GM19099 (cell line): ENCODE results near the gene LRRIQ1.

Experiments used
- POLR2A ChIP-seq: IDR thresholded peaks from 3 replicates; pipeline ENCODE4 v1.6.1; 2011; ENCODE audit warnings: low read depth; ENCODE audit not compliant: insufficient read length; ENCODE audit errors: extremely low read depth

LRRIQ1 gene

DNA sequence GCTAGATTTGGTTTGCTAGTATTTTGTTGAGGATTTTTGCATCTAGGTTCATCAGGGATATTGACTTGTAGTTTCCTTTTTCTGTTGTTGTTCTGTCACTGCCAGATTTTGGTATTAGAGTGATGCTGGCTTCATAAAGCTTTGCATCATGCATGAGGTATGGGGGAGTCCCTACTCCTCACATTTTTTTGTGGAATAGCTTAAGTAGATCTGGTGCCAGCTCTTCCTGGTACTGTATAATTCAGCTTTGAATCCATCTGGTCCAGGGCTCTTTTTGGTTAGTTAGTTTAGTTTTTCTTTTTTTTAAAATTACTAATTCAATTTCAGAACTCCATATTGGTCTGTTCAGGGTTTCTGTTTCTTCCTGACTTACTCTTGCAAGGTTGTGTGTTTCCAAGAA lies 59.4 kb downstream of the LRRIQ1 start:
- TF ChIP-seq POLR2A, result no peak

- TF ChIP-seq POLR2A, result no peak
Observed at GRCh38 chr12:85130646-85131045, 94.5 kb downstream of the LRRIQ1 start.

GRCh38 chr12:85138833-85139232 lies 102.7 kb downstream of the LRRIQ1 start:
- no peak for TF ChIP-seq POLR2A

- TF ChIP-seq POLR2A, result no peak
Observed at GRCh38 chr12:85147331-85147730, 111.2 kb downstream of the LRRIQ1 start.

GRCh38 chr12:85152311-85152729 lies 116.2 kb downstream of the LRRIQ1 start:
- TF ChIP-seq POLR2A, result no peak

DNA sequence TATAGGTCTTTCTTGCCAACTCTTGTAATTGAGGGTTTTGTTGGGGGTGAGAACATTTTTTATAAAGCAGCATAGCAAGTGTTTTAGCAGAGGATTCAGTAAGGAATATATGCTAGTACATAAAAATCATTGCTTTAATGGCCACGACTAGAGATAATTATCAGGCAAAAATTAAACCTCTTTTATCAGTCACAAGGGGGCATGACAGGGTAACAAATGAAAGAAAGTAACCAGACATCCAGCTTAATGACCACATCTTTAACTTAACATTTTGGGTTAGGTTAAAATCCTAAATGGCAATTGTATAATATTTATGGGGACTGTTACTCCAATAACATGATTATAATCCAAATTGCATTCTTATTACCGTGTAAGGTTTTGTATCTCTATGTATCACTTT lies 119.6 kb downstream of the LRRIQ1 start:
- no peak for TF ChIP-seq POLR2A

GRCh38 chr12:85156569-85156968 lies 120.4 kb downstream of the LRRIQ1 start:
- no peak for TF ChIP-seq POLR2A

- TF ChIP-seq POLR2A, result no peak
Observed at GRCh38 chr12:85157035-85157603, 121.0 kb downstream of the LRRIQ1 start.

- TF ChIP-seq POLR2A, result no peak
Observed at GRCh38 chr12:85163752-85164321, 127.7 kb downstream of the LRRIQ1 start.

GRCh38 chr12:85179680-85180270 lies 143.6 kb downstream of the LRRIQ1 start:
- no peak for TF ChIP-seq POLR2A

DNA sequence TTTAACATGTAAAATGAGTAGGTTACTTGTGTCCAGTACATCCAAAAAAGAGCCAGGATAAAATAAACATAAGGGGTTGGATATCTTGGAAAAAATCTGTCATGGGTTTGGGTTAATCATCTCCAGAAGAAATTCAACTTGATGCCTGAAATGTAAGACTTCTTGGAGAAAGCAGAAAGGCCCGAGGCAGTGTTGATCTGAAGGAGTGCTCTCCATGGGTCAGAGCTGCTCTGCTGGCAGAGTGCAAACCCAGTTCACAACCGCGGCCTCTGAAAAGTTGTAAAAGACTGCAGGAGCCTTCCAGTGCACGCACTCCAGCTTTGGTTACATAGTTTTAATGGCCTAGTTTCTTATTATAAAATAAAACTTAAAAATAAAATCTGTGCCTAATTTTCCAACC lies 146.5 kb downstream of the LRRIQ1 start:
- TF ChIP-seq POLR2A, result no peak

- TF ChIP-seq POLR2A, result no peak
Observed at GRCh38 chr12:85183855-85184254, 147.7 kb downstream of the LRRIQ1 start.

GRCh38 chr12:85186236-85186635 lies 150.1 kb downstream of the LRRIQ1 start:
- no peak for TF ChIP-seq POLR2A

- TF ChIP-seq POLR2A, result no peak
Observed at GRCh38 chr12:85188619-85189018, 152.5 kb downstream of the LRRIQ1 start.

DNA sequence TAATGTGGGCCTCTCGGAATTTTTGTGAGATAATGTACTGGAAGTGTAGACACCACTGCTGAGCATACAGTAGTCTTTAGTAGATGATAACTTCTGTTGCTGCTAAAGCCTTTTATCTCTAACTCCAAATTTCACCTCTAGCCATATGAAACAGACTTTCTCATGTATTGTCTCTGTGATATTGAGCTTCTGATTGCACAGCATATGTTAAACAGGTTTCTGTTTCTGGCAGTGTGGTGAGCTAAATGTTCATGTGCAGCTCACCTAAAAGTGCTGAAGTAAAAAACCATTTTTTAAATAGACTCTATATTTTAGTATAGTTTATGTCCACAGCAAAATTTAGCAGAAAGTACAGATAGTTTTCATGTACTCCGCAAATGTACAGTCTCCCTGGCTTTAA lies 154.6 kb downstream of the LRRIQ1 start:
- no peak for TF ChIP-seq POLR2A

DNA sequence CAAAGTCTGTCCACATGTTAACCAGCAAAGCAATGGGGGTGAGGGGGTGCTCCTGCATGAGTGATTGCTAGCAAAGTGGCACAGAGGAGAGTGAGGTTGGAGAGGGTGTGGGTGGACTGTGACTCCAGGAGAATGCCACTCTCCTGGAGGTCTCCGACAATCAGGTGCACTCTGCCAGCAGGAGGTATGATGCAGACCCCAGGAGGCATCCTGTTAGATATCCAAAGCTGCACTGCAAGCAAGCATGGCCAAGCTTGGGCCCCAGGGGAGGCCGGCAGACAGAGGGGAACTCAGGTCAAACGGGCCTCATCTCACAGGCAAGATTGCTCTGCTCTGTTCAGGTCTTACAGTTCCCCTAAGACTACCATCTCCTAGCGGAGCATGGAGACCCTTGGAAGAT lies 170.4 kb downstream of the LRRIQ1 start:
- TF ChIP-seq POLR2A, result no peak

- TF ChIP-seq POLR2A, result no peak
Observed at GRCh38 chr12:85225501-85225900, 189.3 kb downstream of the LRRIQ1 start.

DNA sequence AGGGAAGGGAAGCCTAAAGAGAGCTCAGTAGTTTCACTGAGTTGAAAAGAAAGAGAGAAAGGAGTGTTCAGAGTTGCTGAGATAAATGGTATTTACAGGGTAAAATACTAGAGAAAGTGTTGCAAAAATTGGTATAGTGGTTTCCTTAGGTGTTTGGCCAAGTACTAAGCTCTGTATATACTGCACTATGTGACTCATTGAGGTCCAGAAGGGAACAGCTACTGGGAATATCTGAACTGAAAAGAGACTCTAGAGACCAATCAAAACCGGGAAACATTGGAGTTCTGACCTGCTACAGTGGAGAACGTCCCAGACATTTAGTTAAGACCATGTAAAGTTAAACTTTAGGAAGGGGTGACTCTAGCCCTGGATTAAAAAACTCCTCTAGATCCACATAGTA lies 201.2 kb downstream of the LRRIQ1 start:
- no peak for TF ChIP-seq POLR2A

DNA sequence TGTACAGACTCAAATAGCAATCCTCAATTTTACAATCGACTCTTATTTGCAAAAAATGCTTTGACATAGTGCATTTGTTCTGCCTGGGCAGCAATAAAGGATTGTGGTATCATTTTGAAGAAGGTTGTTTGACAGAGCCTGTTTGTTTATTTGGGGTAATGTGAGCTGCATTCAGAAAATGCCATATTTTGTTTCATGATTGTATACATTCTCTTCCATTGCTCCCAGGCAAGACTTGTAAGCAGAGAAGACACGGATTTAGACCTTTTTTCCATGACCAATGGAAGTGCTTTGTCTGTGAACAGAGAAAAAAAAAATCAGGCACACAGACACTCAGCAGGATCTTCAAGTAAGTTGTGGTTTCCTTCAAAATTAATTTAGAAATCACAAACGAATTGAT lies 208.4 kb downstream of the LRRIQ1 start:
- no peak for TF ChIP-seq POLR2A
